ENCODE measurements around the gene NDE1.

DNA sequence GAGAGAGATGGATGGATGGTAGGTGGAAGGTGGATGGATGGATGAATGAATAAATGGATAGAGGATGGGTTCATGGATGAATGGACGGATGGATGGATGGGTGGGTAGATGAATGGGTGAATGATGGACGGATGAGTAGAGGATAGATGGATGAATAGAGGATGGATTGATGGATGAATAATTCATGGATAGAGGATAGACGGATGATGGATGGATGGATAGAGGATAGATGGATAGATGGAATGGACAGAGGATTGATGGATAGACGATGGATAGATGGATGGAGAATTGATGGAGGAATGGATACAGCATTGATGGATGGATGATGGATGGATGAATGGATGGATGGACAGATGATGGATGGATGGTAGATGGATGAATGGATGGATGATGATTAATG is 115.1 kb downstream of the NDE1 start:
- TF ChIP-seq, protein P1, sequence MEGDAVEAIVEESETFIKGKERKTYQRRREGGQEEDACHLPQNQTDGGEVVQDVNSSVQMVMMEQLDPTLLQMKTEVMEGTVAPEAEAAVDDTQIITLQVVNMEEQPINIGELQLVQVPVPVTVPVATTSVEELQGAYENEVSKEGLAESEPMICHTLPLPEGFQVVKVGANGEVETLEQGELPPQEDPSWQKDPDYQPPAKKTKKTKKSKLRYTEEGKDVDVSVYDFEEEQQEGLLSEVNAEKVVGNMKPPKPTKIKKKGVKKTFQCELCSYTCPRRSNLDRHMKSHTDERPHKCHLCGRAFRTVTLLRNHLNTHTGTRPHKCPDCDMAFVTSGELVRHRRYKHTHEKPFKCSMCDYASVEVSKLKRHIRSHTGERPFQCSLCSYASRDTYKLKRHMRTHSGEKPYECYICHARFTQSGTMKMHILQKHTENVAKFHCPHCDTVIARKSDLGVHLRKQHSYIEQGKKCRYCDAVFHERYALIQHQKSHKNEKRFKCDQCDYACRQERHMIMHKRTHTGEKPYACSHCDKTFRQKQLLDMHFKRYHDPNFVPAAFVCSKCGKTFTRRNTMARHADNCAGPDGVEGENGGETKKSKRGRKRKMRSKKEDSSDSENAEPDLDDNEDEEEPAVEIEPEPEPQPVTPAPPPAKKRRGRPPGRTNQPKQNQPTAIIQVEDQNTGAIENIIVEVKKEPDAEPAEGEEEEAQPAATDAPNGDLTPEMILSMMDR (IDR thresholded peaks at IDR 0.05), result no peak
- no peak for TF ChIP-seq POLR2A (IDR thresholded peaks at IDR 0.05)
